ENCODE results near the gene KNSTRN.

GRCh38 chr15:40348474-40348870 lies 34.0 kb upstream of the KNSTRN start:
- TF ChIP-seq CTCF (IDR thresholded peaks at IDR 0.05; ENCODE audit: low read depth, low read length) = no peak
- TF ChIP-seq EZH2phosphoT487 (IDR thresholded peaks at IDR 0.05; ENCODE audit: low read depth) = no peak

Measured in OCI-LY3 (cell line).